HG03095 (cell line): Measurements from ENCODE around the gene DDAH2.

Experiments used
- ATAC-seq: cut with Tn5 transposase; IDR thresholded peaks from one replicate; pipeline ENCODE4 v1.9.1; 2021; ENCODE audit warnings: moderate library complexity; ENCODE audit not compliant: unreplicated experiment

Gene DDAH2

DNA sequence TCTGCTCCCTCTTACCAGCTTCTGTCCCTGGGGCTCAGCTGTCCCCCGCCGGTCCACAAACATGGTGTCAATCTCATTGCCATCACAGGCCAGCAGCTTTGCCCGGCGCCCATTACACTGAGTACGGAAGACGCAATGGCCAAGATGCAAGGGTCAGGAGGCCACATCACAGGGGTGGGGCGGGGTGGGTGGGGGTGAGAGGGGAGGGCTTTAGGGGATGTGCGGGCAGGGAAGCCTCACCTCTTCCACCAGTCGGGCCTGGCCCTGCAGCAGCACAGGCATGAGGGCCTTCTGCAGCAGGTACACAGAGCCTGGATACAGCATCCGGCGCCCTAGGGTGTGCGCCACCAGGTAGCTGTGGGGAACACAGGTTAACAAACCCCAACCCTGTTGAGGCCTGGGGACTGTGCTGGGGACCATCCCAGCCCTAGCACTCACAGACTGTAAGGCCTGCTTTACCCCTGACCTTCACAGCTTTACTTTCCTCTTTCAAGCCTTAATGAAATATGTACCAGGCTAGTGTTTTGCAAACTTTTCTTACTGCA lies 37.5 kb downstream of the DDAH2 start:
- ATAC-seq = no peak

DNA sequence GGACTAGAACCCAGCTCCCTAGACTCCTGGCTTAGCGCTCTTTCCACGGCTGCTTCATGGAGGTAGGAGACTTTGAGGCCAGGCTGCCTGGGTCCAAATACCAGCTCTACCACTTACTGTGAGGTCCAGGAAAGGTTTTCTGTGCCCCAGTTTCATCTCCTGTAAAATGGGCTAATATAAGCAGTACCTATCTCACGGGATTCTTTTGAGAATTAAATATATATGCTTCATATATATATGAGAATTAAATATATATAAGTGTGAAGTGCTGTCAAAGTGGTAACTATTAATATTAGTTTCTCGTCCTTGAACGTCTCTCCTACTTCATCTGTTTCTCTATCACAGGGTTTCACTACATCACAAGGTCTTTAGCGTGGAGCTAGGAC lies 38.0 kb downstream of the DDAH2 start:
- no peak for ATAC-seq

DNA sequence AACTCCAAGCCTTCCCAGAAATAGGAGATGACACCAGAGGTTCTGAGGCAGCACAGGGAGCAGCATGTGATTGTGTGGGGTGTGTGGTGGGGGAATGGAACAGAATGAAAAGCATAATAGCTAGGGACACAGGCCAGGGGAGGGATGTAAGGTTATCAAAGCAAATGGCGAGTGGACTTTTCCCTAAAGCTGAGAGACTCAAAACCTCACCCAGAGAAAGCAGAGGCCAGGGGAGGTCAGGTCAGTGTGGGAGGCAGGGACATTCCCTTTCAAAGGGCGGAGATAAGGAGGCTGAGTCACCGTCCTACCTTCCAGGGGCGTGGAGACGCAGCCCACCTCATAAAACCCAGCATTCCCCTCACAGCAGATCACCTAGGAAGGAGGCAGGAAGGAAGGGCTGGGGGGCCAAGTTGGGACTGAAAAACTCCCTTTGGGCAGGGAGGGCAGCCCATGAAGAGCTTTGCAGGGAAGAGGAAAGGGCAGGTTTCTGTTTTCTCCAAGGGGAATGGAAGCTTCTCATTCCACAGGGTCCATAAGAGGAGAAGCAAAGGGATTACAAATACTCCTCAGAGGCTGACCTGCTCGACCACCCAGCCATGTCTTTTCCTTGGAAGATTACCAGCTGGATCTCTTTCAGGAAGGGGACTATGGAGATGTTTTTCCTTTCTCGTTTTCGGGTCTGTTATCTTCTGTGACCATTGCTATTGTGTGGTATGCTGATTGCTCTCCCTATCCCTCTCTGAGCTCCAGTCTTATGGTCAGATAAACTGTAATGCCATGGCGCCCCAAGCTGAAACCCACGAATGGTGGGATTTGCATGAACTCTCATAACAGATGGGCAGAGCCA lies 38.6 kb downstream of the DDAH2 start:
- ATAC-seq = no peak

DNA sequence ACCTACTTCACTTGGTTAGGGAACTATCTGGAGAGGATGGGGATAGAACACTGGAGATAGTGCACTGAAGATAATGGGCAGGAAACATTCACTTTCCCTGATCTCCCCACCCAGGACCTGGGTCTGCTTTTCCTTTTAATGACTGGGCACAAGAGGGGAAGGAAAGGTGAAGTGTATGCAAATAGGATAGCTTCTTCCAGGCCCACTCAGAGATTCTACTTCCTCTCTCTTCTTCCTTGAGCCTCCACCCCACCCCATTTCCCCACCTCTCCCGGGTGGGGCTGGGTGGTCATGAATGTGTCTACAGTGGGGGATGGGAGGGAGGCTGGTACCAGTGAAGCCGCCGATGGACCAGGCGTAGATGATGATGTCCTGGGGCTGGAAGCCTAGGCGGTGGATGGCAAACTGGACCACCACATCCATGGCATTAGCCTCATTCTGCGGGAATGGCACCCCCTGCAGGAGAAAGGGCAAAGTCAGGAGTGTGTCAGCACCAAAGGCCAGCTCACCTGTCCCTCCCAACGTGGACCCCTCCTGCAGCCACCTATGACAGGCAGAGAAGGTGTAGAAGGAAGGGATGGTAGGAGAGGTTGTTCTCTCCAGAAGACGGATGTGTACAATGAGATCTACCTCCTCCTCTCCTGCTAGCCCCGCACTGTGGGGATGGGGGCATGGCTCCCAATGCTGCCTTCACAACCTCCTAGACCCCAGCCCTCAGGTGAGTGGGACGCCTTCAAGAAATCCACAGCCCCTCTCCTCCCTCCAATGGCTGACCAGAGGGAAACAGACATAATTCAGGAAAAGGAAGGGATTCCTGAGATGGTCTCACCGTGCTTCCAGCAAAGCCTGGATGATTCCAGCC lies 39.6 kb downstream of the DDAH2 start:
- no peak for ATAC-seq

DNA sequence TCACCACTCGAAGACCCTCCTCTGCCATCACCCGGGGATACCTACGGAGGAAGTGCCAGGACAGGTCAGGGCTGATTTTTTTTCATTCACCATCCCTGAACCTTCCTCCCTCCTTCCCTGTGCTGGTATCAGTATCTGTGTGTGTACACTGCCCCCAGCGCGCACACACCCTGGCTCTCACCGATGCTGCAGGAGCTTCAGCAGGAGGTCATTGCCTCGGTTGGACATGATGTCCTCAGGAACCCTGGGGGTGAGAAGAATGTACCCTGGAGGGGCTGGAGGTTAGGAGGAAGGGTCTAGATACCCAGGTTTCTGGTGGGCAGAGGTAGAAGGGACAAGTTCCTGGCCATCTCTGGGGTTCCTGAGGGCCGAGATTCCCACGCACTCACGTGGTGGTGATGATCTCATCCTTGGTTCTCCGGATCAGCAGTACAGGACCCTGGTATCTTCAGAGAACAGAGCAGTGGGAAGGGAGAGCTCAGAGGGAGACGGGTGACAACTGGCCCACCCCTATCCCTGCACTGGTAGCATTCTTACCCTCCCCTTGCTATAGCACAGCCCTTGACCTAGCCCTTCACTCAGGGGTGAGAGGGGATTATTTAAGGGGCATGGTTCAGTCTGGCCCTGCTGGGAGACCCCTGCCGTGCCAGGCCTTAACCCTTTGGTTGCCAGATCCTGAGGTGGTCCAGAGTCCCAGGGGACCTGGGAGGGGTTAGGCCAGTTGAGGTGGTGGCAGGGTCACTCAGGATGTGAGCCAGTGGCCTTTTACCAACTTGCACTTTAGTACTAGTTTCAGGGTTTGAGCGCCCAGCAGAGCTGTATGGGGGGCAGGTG lies 41.0 kb downstream of the DDAH2 start:
- no peak for ATAC-seq

DNA sequence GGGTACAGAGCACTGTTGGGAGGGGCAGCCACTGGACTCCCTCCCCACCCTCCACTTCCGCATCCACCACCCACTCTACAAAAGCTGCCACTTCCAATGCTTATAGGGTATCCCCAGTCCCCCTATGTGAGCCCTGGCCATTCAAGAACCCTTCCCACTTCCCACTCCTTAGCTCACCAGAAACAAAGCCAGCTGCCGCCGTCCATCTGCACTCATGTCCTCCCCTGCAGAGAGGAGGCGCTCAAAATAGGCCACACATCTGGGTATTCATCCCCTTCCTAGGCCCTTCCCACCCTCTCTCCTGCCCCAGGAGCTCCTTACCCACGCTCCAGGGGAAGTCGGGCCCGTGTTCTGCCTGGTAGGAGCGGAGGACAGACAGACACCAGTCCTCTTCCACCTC lies 41.8 kb downstream of the DDAH2 start:
- no peak for ATAC-seq

DNA sequence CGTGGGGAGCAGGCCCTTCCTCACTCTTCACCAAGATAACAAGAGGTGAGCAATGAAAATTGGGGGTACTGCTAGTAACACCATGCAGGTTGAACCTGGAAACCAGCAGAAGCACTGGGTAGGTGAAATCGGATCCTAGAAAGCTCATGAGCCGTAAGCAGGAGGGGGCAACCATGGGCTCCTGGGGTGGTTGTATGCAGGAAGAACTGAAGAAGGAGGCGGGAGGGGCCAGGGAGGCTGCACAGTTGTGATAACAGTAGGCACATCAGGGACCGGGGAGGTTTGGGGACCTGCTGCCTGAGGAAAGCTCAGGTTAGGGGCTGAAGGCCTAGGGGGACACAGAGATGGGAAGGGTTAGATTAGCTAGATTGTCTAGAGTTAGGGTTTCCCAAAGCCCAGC lies 42.6 kb downstream of the DDAH2 start:
- no peak for ATAC-seq

DNA sequence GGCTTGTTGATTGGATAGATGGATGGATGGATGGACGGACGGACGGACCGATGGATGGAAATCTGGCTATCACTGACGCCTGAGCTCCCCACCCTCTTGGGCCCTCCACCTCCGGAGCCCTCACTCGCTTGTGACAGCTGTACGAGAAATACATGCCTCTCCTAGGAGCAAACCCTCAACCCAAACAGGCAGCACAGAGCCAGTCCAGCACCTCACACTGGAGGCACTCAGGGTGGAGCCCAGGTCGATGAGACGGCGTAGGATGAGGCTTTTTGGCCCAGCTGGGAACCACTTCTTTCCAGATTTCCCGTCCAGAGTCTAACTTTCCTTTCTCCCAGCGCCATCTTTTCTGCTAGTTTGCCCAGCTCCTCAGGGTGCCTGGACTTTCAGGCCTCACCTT lies 45.5 kb downstream of the DDAH2 start:
- ATAC-seq = no peak

DNA sequence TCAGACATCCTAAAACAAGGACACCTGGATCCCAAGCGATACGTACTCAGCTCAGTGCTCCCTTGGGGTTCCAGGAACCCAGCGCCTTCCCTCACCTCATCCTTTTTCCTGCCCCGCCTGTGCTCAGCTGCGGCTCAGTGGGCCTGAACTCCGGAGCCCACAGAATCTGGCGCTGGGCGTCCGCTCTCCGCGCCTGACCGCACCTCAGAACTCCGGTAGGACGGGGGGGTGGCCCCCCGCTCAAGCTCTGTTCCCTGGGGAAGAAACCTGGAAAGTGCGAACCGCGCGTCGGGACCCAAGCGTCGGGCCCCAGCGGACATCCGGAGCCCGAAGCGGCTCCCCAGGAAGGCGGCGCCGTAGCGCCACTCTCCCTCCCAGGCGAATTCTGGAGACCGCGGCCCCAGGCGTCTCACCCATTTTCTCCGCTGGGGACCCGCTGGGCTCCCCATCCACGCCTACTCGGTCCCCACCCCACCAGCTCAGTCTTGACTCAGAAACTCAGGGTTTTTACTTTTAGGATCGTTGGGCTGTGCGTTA lies 47.9 kb downstream of the DDAH2 start:
- ATAC-seq = no peak

DNA sequence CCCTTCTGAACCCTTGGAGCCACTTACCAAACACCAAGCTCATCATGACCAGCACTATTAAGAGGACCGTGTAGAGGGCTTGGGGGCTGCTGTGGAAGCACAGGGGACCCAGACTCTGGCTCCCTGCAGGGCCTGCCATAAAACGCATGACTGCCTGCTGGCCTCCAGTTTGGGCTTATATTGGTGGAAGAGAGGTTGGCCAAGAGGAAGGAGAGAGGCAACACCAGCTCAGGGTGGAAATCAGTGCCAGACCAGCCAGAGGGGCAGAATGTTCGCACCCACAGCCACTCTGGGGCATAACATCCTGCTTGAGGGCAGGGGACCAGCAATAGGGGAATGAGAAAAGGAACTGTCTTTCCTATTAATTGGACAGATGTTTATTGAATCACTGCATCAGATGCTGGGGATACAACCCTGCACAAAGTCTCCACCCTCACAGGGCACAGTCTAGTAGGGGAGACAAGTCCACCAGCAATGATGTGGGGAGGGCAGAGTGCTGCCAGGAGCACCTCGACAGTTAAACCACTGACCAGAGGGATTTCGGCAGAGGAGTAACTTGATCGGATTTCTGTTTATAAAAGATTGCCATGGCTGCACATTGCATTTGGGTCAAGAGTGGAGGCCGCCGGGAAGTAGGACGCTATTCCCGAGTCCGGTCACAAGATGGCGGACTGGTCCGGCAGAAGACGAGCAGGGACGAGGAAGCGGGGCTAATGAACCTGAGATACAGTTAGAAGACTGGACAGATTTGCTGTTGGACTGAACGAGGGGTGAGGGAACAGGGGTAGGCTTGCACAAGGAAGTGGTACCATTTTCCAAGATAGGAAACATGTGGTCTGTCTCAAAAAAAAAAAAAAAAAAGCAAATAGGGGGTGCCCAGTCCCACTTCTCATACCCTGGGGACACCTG lies 48.6 kb downstream of the DDAH2 start, which contains the start of gene LY6G5C:
LY6G5C (minus strand) TSS at position 842 of the 909 bp plus-strand sequence; CDS start at position 148, 694 bp downstream.
- ATAC-seq = no peak

DNA sequence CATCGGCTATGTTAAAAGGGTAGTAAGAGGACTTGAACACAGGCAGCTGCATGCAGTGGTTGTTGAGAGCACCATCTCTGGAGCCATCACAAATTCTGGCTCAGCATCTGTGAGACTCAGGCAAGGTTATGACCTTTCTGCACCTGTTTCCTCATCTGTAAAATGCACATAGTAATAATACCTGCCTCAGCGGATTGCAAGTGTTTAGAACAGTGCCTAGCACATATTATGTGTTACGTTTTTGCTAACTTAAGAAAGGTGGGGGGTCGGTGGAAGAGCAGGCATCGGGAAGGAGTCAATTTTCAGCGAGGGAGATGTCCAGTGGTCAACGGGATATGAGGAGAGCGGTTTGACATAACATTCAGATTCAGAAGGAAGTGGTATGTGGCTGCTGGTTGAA lies 51.1 kb downstream of the DDAH2 start:
- ATAC-seq = no peak
